MG63 (cell line): Measurements from ENCODE around the gene TNS1. TPM values are rescaled to one million over a fixed set of nuclear protein-coding genes. Genes with fewer than 3 reads are reported as not detected.

Experiments
- DNase-seq: peaks from one replicate; pipeline ENCODE4 v3.0.0-alpha.2; 2020
- H3K27me3 ChIP-seq: fragments of 250-450 bp; sonication (Bioruptor Pico); 2 replicates; pipeline ENCODE4 v1.5.1; 2020; ENCODE audit warnings: mild to moderate bottlenecking, moderate library complexity
- H3K36me3 ChIP-seq: fragments of 250-450 bp; sonication (Bioruptor Pico); 2 replicates; pipeline ENCODE4 v1.5.1; 2020; ENCODE audit warnings: mild to moderate bottlenecking, moderate library complexity
- H3K4me3 ChIP-seq: fragments of 250-450 bp; sonication (Bioruptor Pico); 2 replicates; pipeline ENCODE4 v1.5.1; 2020; ENCODE audit warnings: mild to moderate bottlenecking, moderate library complexity
- H3K9me3 ChIP-seq: fragments of 250-450 bp; sonication (Bioruptor Pico); 2 replicates; pipeline ENCODE4 v1.5.1; 2020; ENCODE audit warnings: mild to moderate bottlenecking, moderate library complexity
- total RNA-seq: library from RNA; depleted of rRNA; stranded (reverse); fragments of >200 nt; shearing (Covaris generic); gene quantifications from 2 replicates; pipeline ENCODE4 v1.2.3, GENCODE V29; 2014; ENCODE audit warnings: low replicate concordance; rRNA removed

Gene TNS1
- total RNA-seq, 1 experiment from 2014 or later, result 17.6 TPM

- Histone ChIP-seq H3K9me3 (no peaks in the 10 kb centered on the region), H3K36me3 (no peaks in the 10 kb centered on the region), H3K27me3 (no peaks in the 10 kb centered on the region), H3K4me3 (no peak overlapping the region)
- no peak for DNase-seq
Measured at GRCh38 chr2:217773539-217773938, 229.3 kb downstream of the TNS1 start.

- Histone ChIP-seq H3K36me3 (no peaks in the 10 kb centered on the region), H3K9me3 (peaks cover 15% of the 10 kb centered on the region), H3K4me3 (no peak overlapping the region), H3K27me3 (no peaks in the 10 kb centered on the region)
- DNase-seq, result no peak
Measured at GRCh38 chr2:217766356-217766755, 236.4 kb downstream of the TNS1 start.

- Histone ChIP-seq H3K9me3 (peaks cover 22% of the 10 kb centered on the region), H3K27me3 (no peaks in the 10 kb centered on the region), H3K36me3 (no peaks in the 10 kb centered on the region), H3K4me3 (no peak overlapping the region)
- DNase-seq, result no peak
Measured at GRCh38 chr2:217761645-217762277, 241.0 kb downstream of the TNS1 start.

GRCh38 chr2:217759991-217760390 lies 242.8 kb downstream of the TNS1 start:
- Histone ChIP-seq H3K9me3 (peaks cover 22% of the 10 kb centered on the region), H3K27me3 (no peaks in the 10 kb centered on the region), H3K36me3 (no peaks in the 10 kb centered on the region), H3K4me3 (no peak overlapping the region)
- DNase-seq, result no peak

- no peaks in the 10 kb centered on the region for H3K36me3 ChIP-seq
- no peak overlapping the region for H3K4me3 ChIP-seq
- no peaks in the 10 kb centered on the region for H3K27me3 ChIP-seq
- H3K9me3 ChIP-seq, result peaks cover 14% of the 10 kb centered on the region
- no peak for DNase-seq
Measured at GRCh38 chr2:217757108-217757463, 245.7 kb downstream of the TNS1 start.

GRCh38 chr2:217756375-217757107 lies 246.3 kb downstream of the TNS1 start:
- H3K9me3 ChIP-seq, result peaks cover 8% of the 10 kb centered on the region
- no peaks in the 10 kb centered on the region for H3K36me3 ChIP-seq
- peak; percentile 24 for DNase-seq
- no peak overlapping the region for H3K4me3 ChIP-seq
- no peaks in the 10 kb centered on the region for H3K27me3 ChIP-seq

- no peak for DNase-seq
- no peaks in the 10 kb centered on the region for H3K27me3 ChIP-seq
- H3K4me3 ChIP-seq, result no peak overlapping the region
- peaks cover 3% of the 10 kb centered on the region; the same call in 1 of the 2 replicates for H3K9me3 ChIP-seq
- H3K36me3 ChIP-seq, result no peaks in the 10 kb centered on the region
Measured at GRCh38 chr2:217755027-217755745, 247.6 kb downstream of the TNS1 start.

GRCh38 chr2:217753460-217754200 lies 249.2 kb downstream of the TNS1 start:
- Histone ChIP-seq H3K9me3 (no peaks in the 10 kb centered on the region), H3K36me3 (no peaks in the 10 kb centered on the region), H3K4me3 (no peak overlapping the region), H3K27me3 (no peaks in the 10 kb centered on the region)
- DNase-seq, result no peak

GRCh38 chr2:217752714-217753459 lies 249.9 kb downstream of the TNS1 start:
- H3K9me3 ChIP-seq, result no peaks in the 10 kb centered on the region
- H3K27me3 ChIP-seq, result no peaks in the 10 kb centered on the region
- no peak overlapping the region for H3K4me3 ChIP-seq
- DNase-seq, result no peak
- no peaks in the 10 kb centered on the region for H3K36me3 ChIP-seq

GRCh38 chr2:217751952-217752351 lies 250.8 kb downstream of the TNS1 start:
- H3K4me3 ChIP-seq, result no peak overlapping the region
- no peaks in the 10 kb centered on the region for H3K9me3 ChIP-seq
- no peak for DNase-seq
- no peaks in the 10 kb centered on the region for H3K36me3 ChIP-seq
- no peaks in the 10 kb centered on the region for H3K27me3 ChIP-seq

GRCh38 chr2:217751192-217751591 lies 251.6 kb downstream of the TNS1 start:
- no peak overlapping the region for H3K4me3 ChIP-seq
- H3K36me3 ChIP-seq, result no peaks in the 10 kb centered on the region
- H3K27me3 ChIP-seq, result no peaks in the 10 kb centered on the region
- H3K9me3 ChIP-seq, result no peaks in the 10 kb centered on the region
- no peak for DNase-seq

Other genes starting within 250 kb of the TNS1 start
- not detected in 2 replicates for gene RUFY4, start 66.3 kb upstream of the TNS1 start, total RNA-seq
- not detected in 2 replicates for gene CXCR2, start 123.0 kb upstream of the TNS1 start, total RNA-seq
- gene CXCR1, start 164.0 kb upstream of the TNS1 start, total RNA-seq, result not detected in 2 replicates
- 505 and 549 TPM in 2 replicates for gene ARPC2, start 214.2 kb upstream of the TNS1 start, total RNA-seq